Liver (tissue), 3 donors: ENCODE measurements around the gene AMPD3.

Experiments used
- EGR1 ChIP-seq, 2 donors: IDR thresholded peaks; 2 replicates each; pipeline ENCODE4 v1.6.1; 2016 to 2018; ENCODE audit warnings: antibody characterized with exemption in 2 of 2, low read depth in 2 of 2
- GABPA ChIP-seq, 2 donors: IDR thresholded peaks in 1 of 2; conservative IDR thresholded peaks in 1 of 2; 2 replicates each; pipeline ENCODE4 v1.6.1; 2016; ENCODE audit warnings: antibody characterized with exemption in 2 of 2, mild to moderate bottlenecking in 1 of 2, moderate library complexity in 1 of 2
- HNF4G ChIP-seq: IDR thresholded peaks from 2 replicates; pipeline ENCODE4 v1.6.1; 2016; ENCODE audit warnings: antibody characterized with exemption
- JUND ChIP-seq, 2 donors: IDR thresholded peaks; 2 replicates each; pipeline ENCODE4 v1.6.1; 2016; ENCODE audit warnings: antibody characterized with exemption in 2 of 2
- RXRA ChIP-seq, 2 donors: IDR thresholded peaks; 2 replicates each; pipeline ENCODE4 v1.6.1; 2017 to 2018; ENCODE audit warnings: antibody characterized with exemption in 2 of 2, mild to moderate bottlenecking in 1 of 2
- SP1 ChIP-seq: IDR thresholded peaks from 2 replicates; pipeline ENCODE4 v1.6.1; 2018; ENCODE audit warnings: antibody characterized with exemption, mild to moderate bottlenecking
- YY1 ChIP-seq: IDR thresholded peaks from 2 replicates; pipeline ENCODE4 v1.6.1; 2016; ENCODE audit warnings: antibody characterized with exemption, mild to moderate bottlenecking
- TF ChIP-seq, protein P1 (sequence below): fragments of 150-350 bp; IDR thresholded peaks from 2 replicates; pipeline ENCODE4 v1.5.1; 2017; ENCODE audit warnings: improper control_type of control experiment, low read depth, low read length; ENCODE audit not compliant: missing input control
- TF ChIP-seq, protein P2 (sequence below): IDR thresholded peaks from 2 replicates; pipeline ENCODE4 v1.6.1; 2016; ENCODE audit warnings: antibody characterized with exemption
- TF ChIP-seq, protein P3 (sequence below): IDR thresholded peaks from 2 replicates; pipeline ENCODE4 v1.6.1; 2016; ENCODE audit warnings: antibody characterized with exemption, mild to moderate bottlenecking
- TF ChIP-seq, protein P4 (sequence below): IDR thresholded peaks from 2 replicates; pipeline ENCODE4 v1.6.1; 2016; ENCODE audit warnings: antibody characterized with exemption
- donor health status: healthy.
- donor health status: healthy.

DNA sequence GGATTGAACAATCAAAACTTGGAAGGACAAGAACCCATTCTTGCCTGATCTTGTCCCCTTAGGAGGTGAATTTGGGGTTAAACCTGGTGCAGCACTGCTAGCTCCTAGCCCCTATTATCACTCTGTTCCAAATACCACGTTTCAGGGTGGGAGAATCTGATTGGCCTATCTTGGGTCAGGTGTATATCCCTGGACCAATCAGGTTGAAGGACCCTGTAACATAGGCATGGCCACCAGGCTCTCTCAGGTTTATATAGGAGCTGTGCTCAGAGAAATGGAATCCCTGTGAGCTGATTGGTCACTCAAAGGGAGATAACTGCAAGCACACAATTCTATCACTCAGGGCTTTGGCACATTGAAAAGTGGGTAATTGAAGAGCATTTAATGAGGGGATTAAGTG is 26.6 kb upstream of the AMPD3 start:
- TF ChIP-seq, protein P1, sequence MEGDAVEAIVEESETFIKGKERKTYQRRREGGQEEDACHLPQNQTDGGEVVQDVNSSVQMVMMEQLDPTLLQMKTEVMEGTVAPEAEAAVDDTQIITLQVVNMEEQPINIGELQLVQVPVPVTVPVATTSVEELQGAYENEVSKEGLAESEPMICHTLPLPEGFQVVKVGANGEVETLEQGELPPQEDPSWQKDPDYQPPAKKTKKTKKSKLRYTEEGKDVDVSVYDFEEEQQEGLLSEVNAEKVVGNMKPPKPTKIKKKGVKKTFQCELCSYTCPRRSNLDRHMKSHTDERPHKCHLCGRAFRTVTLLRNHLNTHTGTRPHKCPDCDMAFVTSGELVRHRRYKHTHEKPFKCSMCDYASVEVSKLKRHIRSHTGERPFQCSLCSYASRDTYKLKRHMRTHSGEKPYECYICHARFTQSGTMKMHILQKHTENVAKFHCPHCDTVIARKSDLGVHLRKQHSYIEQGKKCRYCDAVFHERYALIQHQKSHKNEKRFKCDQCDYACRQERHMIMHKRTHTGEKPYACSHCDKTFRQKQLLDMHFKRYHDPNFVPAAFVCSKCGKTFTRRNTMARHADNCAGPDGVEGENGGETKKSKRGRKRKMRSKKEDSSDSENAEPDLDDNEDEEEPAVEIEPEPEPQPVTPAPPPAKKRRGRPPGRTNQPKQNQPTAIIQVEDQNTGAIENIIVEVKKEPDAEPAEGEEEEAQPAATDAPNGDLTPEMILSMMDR: no peak
- TF ChIP-seq, protein P2, sequence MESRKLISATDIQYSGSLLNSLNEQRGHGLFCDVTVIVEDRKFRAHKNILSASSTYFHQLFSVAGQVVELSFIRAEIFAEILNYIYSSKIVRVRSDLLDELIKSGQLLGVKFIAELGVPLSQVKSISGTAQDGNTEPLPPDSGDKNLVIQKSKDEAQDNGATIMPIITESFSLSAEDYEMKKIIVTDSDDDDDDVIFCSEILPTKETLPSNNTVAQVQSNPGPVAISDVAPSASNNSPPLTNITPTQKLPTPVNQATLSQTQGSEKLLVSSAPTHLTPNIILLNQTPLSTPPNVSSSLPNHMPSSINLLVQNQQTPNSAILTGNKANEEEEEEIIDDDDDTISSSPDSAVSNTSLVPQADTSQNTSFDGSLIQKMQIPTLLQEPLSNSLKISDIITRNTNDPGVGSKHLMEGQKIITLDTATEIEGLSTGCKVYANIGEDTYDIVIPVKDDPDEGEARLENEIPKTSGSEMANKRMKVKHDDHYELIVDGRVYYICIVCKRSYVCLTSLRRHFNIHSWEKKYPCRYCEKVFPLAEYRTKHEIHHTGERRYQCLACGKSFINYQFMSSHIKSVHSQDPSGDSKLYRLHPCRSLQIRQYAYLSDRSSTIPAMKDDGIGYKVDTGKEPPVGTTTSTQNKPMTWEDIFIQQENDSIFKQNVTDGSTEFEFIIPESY: no peak
- TF ChIP-seq JUND (IDR thresholded peaks at IDR 0.05) (no peak), EGR1 (IDR thresholded peaks at IDR 0.05; ENCODE audit: low read depth in 2 of 2) (no peak), SP1 (no peak), GABPA (IDR thresholded peaks at IDR 0.05 in 1 of 2, conservative IDR thresholded peaks at IDR 0.05 in 1 of 2) (no peak), RXRA (IDR thresholded peaks at IDR 0.05) (no peak), YY1 (no peak), HNF4G (no peak)
- TF ChIP-seq, protein P3, sequence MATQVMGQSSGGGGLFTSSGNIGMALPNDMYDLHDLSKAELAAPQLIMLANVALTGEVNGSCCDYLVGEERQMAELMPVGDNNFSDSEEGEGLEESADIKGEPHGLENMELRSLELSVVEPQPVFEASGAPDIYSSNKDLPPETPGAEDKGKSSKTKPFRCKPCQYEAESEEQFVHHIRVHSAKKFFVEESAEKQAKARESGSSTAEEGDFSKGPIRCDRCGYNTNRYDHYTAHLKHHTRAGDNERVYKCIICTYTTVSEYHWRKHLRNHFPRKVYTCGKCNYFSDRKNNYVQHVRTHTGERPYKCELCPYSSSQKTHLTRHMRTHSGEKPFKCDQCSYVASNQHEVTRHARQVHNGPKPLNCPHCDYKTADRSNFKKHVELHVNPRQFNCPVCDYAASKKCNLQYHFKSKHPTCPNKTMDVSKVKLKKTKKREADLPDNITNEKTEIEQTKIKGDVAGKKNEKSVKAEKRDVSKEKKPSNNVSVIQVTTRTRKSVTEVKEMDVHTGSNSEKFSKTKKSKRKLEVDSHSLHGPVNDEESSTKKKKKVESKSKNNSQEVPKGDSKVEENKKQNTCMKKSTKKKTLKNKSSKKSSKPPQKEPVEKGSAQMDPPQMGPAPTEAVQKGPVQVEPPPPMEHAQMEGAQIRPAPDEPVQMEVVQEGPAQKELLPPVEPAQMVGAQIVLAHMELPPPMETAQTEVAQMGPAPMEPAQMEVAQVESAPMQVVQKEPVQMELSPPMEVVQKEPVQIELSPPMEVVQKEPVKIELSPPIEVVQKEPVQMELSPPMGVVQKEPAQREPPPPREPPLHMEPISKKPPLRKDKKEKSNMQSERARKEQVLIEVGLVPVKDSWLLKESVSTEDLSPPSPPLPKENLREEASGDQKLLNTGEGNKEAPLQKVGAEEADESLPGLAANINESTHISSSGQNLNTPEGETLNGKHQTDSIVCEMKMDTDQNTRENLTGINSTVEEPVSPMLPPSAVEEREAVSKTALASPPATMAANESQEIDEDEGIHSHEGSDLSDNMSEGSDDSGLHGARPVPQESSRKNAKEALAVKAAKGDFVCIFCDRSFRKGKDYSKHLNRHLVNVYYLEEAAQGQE: no peak
- TF ChIP-seq, protein P4, sequence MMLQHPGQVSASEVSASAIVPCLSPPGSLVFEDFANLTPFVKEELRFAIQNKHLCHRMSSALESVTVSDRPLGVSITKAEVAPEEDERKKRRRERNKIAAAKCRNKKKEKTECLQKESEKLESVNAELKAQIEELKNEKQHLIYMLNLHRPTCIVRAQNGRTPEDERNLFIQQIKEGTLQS: no peak
